Suprapubic skin (tissue), 4 donors: ENCODE results near the gene TRIM15. TPM values are rescaled to one million over a fixed set of nuclear protein-coding genes. Genes with fewer than 3 reads are reported as not detected.

Experiments used
- DNase-seq, 2 donors: peaks; one replicate each; pipeline ENCODE4 v3.0.0-alpha.2; 2019; ENCODE audit warnings: low spot score in 2 of 2
- H3K27ac ChIP-seq: fragments of 200-600 bp; sonication (generic); one replicate; pipeline ENCODE4 v1.5.1; 2019
- H3K27me3 ChIP-seq: fragments of 200-600 bp; sonication (generic); one replicate; pipeline ENCODE4 v1.5.1; 2019
- H3K36me3 ChIP-seq: fragments of 200-600 bp; sonication (generic); one replicate; pipeline ENCODE4 v1.5.1; 2019
- H3K4me1 ChIP-seq: fragments of 200-600 bp; sonication (generic); one replicate; pipeline ENCODE4 v1.5.1; 2019
- H3K4me3 ChIP-seq: fragments of 200-600 bp; sonication (generic); one replicate; pipeline ENCODE4 v1.5.1; 2019; ENCODE audit warnings: mild to moderate bottlenecking
- H3K9me3 ChIP-seq: fragments of 200-600 bp; sonication (generic); one replicate; pipeline ENCODE4 v1.5.1; 2019
- EP300 ChIP-seq: sonication (generic); formaldehyde crosslinking; IDR thresholded peaks from one replicate; pipeline ENCODE4 v1.6.1; 2017; ENCODE audit warnings: antibody characterized with exemption
- POLR2A ChIP-seq, 2 donors: fragments of 450-650 bp; IDR thresholded peaks; one replicate each; pipeline ENCODE4 v1.6.1; 2017; ENCODE audit warnings: antibody characterized with exemption in 2 of 2, mild to moderate bottlenecking in 2 of 2, moderate library complexity in 2 of 2
- POLR2AphosphoS5 ChIP-seq, 3 donors: sonication (generic); formaldehyde crosslinking; IDR thresholded peaks; one replicate each; pipeline ENCODE4 v1.6.1; 2017; ENCODE audit warnings: antibody characterized with exemption in 3 of 3
- WGBS: methylation state at CpG from one replicate; pipeline ENCODE4 v1.1.5; 2018; 5-methylcytosine and 5-hydroxymethylcytosine counted together
- total RNA-seq, 4 donors: library from RNA; depleted of rRNA; stranded (reverse); fragments of >200 nt; gene quantifications; one replicate each; pipeline ENCODE4 v1.1.0, GENCODE V29; 2016
- TF ChIP-seq, protein P1 (sequence below), 2 donors: fragments of 200-600 bp in 1 of 2; fragments of 450-650 bp in 1 of 2; sonication (generic) in 1 of 2; IDR thresholded peaks; one replicate each; pipeline ENCODE4 v1.5.1; 2016 to 2019; ENCODE audit warnings: antibody characterized with exemption in 2 of 2, mild to moderate bottlenecking in 1 of 2, moderate library complexity in 1 of 2

Gene TRIM15
- total RNA-seq, 4 donors from 2014 or later: 0.19 to 1.6 (median 0.73) TPM

DNA sequence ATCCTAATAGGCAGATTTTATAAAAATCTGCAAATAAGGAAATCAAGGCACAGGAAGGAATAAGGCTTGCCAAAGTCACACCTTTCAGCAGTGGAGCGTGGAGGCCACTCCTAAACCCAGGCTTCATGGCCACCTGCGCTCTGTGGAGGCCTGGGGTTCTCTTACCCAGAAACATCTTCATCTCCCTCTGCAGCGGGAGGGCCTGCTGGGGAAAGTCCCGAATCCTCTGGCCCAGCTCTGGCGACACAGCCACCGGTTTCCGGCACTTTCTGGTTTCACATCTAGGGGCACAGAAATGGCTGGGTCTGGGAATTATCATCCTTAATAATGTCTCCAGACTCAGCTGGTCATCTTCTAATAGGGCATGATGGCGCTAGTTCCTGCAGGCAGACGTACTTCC is 6.6 kb upstream of the TRIM15 start:
- TF ChIP-seq POLR2A (IDR thresholded peaks at IDR 0.05): no peak
- TF ChIP-seq, protein P1, sequence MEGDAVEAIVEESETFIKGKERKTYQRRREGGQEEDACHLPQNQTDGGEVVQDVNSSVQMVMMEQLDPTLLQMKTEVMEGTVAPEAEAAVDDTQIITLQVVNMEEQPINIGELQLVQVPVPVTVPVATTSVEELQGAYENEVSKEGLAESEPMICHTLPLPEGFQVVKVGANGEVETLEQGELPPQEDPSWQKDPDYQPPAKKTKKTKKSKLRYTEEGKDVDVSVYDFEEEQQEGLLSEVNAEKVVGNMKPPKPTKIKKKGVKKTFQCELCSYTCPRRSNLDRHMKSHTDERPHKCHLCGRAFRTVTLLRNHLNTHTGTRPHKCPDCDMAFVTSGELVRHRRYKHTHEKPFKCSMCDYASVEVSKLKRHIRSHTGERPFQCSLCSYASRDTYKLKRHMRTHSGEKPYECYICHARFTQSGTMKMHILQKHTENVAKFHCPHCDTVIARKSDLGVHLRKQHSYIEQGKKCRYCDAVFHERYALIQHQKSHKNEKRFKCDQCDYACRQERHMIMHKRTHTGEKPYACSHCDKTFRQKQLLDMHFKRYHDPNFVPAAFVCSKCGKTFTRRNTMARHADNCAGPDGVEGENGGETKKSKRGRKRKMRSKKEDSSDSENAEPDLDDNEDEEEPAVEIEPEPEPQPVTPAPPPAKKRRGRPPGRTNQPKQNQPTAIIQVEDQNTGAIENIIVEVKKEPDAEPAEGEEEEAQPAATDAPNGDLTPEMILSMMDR (IDR thresholded peaks at IDR 0.05): no peak
- no peak for TF ChIP-seq EP300
- no peak for TF ChIP-seq POLR2AphosphoS5 (IDR thresholded peaks at IDR 0.05)
- Histone ChIP-seq H3K27me3 (peaks cover 3% of the 10 kb centered on the region), H3K27ac (no peak overlapping the region), H3K4me3 (no peak overlapping the region), H3K4me1 (peaks cover 8% of the 10 kb centered on the region), H3K9me3 (no peaks in the 10 kb centered on the region), H3K36me3 (no peaks in the 10 kb centered on the region)
- DNase-seq: no peak
- WGBS: 87% methylated on average over 9 of the region's 9 CpGs

GRCh38 chr6:30157581-30157980 is 5.8 kb upstream of the TRIM15 start:
- Histone ChIP-seq H3K36me3 (no peaks in the 10 kb centered on the region), H3K4me1 (peaks cover 8% of the 10 kb centered on the region), H3K27me3 (peaks cover 3% of the 10 kb centered on the region), H3K4me3 (no peak overlapping the region), H3K27ac (no peak overlapping the region), H3K9me3 (no peaks in the 10 kb centered on the region)
- DNase-seq: no peak
- TF ChIP-seq, protein P1 (IDR thresholded peaks at IDR 0.05): no peak
- TF ChIP-seq EP300 (no peak), POLR2A (IDR thresholded peaks at IDR 0.05) (no peak), POLR2AphosphoS5 (IDR thresholded peaks at IDR 0.05) (no peak)

DNA sequence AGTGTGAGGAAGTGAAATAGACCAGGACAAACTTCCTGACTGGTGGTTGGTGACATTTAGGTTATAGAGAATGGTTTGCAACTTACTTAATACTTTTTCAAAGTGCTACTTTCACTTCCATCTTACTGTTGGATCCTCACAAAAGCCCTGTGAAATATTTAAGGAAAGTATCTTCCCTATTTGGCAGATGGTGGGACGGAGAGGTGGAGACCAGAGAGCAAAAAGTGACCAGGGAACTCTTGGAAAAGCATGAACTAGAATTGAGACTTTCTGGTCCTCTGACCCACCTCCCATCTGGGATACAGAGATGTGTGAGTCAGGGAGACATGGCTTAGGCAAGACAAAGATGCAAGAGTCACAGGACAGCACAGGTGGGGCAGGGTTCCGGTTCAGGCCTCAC is 5.3 kb upstream of the TRIM15 start:
- no peaks in the 10 kb centered on the region for H3K36me3 ChIP-seq
- H3K27ac ChIP-seq: no peak overlapping the region
- H3K4me1 ChIP-seq: peaks cover 8% of the 10 kb centered on the region
- H3K4me3 ChIP-seq: no peak overlapping the region
- peaks cover 3% of the 10 kb centered on the region for H3K27me3 ChIP-seq
- 81% methylated on average over 2 of the region's 2 CpGs for WGBS
- TF ChIP-seq, protein P1 (IDR thresholded peaks at IDR 0.05): no peak
- TF ChIP-seq EP300: no peak
- TF ChIP-seq POLR2A (IDR thresholded peaks at IDR 0.05): no peak
- no peak for TF ChIP-seq POLR2AphosphoS5 (IDR thresholded peaks at IDR 0.05)
- no peak for DNase-seq
- H3K9me3 ChIP-seq: no peaks in the 10 kb centered on the region

GRCh38 chr6:30158475-30159040 is 4.8 kb upstream of the TRIM15 start:
- TF ChIP-seq POLR2AphosphoS5 (IDR thresholded peaks at IDR 0.05) (no peak), POLR2A (IDR thresholded peaks at IDR 0.05) (no peak), EP300 (no peak)
- TF ChIP-seq, protein P1 (IDR thresholded peaks at IDR 0.05): no peak
- peaks cover 3% of the 10 kb centered on the region for H3K27me3 ChIP-seq
- peaks cover 8% of the 10 kb centered on the region for H3K4me1 ChIP-seq

GRCh38 chr6:30160008-30160784 is 3.1 kb upstream of the TRIM15 start:
- no peak for TF ChIP-seq POLR2AphosphoS5 (IDR thresholded peaks at IDR 0.05)
- TF ChIP-seq, protein P1 (IDR thresholded peaks at IDR 0.05): no peak
- TF ChIP-seq EP300: no peak
- TF ChIP-seq POLR2A (IDR thresholded peaks at IDR 0.05): no peak
- Histone ChIP-seq H3K4me1 (peaks cover 4% of the 10 kb centered on the region), H3K27ac (no peak overlapping the region), H3K9me3 (no peaks in the 10 kb centered on the region), H3K36me3 (no peaks in the 10 kb centered on the region), H3K4me3 (no peak overlapping the region), H3K27me3 (peaks cover 6% of the 10 kb centered on the region)
- 81% methylated on average over 11 of the region's 17 CpGs for WGBS
- DNase-seq: no peak

More at GRCh38 chr6:30158475-30159040, 4.8 kb upstream of the TRIM15 start:
- no peak for DNase-seq
- Histone ChIP-seq H3K36me3 (no peaks in the 10 kb centered on the region), H3K4me3 (no peak overlapping the region), H3K27ac (no peak overlapping the region), H3K9me3 (no peaks in the 10 kb centered on the region)
- 70% methylated on average over 3 of the region's 3 CpGs for whole genome bisulfite sequencing
